DOHH2 (cell line): ENCODE data around the gene SF3A2.

ENCODE experiments used
- H3F3A ChIP-seq: fragments of 200-600 bp; sonication (generic), shearing (Covaris generic); 2 replicates; pipeline ENCODE4 v1.6.0; 2016; ENCODE audit warnings: antibody characterized with exemption, mild to moderate bottlenecking; ENCODE audit not compliant: control insufficient read depth, insufficient read depth
- H3K27ac ChIP-seq: fragments of 200-600 bp; sonication (generic); 2 replicates; pipeline ENCODE4 v1.5.1; 2014; ENCODE audit warnings: low read depth, mild to moderate bottlenecking, low read length, moderate library complexity
- H3K27me3 ChIP-seq: fragments of 200-600 bp; sonication (generic); 2 replicates; pipeline ENCODE4 v1.6.1; 2014; ENCODE audit warnings: mild to moderate bottlenecking, low read length, mixed read lengths; ENCODE audit not compliant: control insufficient read depth
- H3K36me3 ChIP-seq: fragments of 200-600 bp; sonication (generic); 2 replicates; pipeline ENCODE4 v1.6.1; 2014; ENCODE audit warnings: mild to moderate bottlenecking, low read length, moderate library complexity, mixed read lengths; ENCODE audit not compliant: control insufficient read depth
- H3K4me1 ChIP-seq: fragments of 200-600 bp; sonication (generic); 2 replicates; pipeline ENCODE4 v1.6.1; 2014; ENCODE audit warnings: mild to moderate bottlenecking, low read length, mixed read lengths; ENCODE audit not compliant: control insufficient read depth
- H3K4me2 ChIP-seq: fragments of 200-600 bp; sonication (generic); 2 replicates; pipeline ENCODE4 v1.6.0; 2014; ENCODE audit warnings: mild to moderate bottlenecking, low read length, moderate library complexity
- H3K4me3 ChIP-seq: fragments of 200-600 bp; sonication (generic); 2 replicates; pipeline ENCODE4 v1.5.1; 2014; ENCODE audit warnings: mild to moderate bottlenecking, low read length, mixed read lengths
- H3K79me2 ChIP-seq: fragments of 200-600 bp; sonication (generic); 2 replicates; pipeline ENCODE4 v1.6.1; 2014; ENCODE audit warnings: mild to moderate bottlenecking, low read length, mixed read lengths; ENCODE audit not compliant: control insufficient read depth
- H3K9me2 ChIP-seq: fragments of 200-600 bp; sonication (generic); replicated peaks from 2 replicates; pipeline ENCODE4 v1.6.1; 2014; ENCODE audit warnings: mild to moderate bottlenecking, low read length, mixed read lengths; ENCODE audit not compliant: control insufficient read depth
- H3K9me3 ChIP-seq: fragments of 200-600 bp; sonication (generic); 2 replicates; pipeline ENCODE4 v1.6.1; 2014; ENCODE audit warnings: antibody characterized with exemption, low read length, mixed read lengths; ENCODE audit not compliant: control insufficient read depth, insufficient read depth
- H4K20me1 ChIP-seq: fragments of 200-600 bp; sonication (generic); 2 replicates; pipeline ENCODE4 v1.6.0; 2014; ENCODE audit warnings: low read depth, mild to moderate bottlenecking, antibody characterized with exemption, low read length, moderate library complexity; ENCODE audit not compliant: control insufficient read depth, insufficient read depth
- EZH2phosphoT487 ChIP-seq: fragments of 200-600 bp; sonication (generic); IDR thresholded peaks from 2 replicates; pipeline ENCODE4 v1.6.1; 2017; ENCODE audit warnings: borderline replicate concordance, mild to moderate bottlenecking, antibody characterized with exemption, low read length, moderate library complexity, mixed read lengths
- TF ChIP-seq, protein P1 (sequence below): fragments of 200-600 bp; sonication (generic); IDR thresholded peaks from one replicate; pipeline ENCODE4 v1.5.1; 2014; ENCODE audit warnings: antibody characterized with exemption, mild to moderate bottlenecking, low read depth, low read length; ENCODE audit not compliant: poor library complexity, severe bottlenecking

The SF3A2 gene

GRCh38 chr19:2246801-2247361, 10.3 kb downstream of the SF3A2 start:
- no peaks in the 10 kb centered on the region for H3K9me3 ChIP-seq
- no peak for TF ChIP-seq EZH2phosphoT487
- TF ChIP-seq, protein P1, sequence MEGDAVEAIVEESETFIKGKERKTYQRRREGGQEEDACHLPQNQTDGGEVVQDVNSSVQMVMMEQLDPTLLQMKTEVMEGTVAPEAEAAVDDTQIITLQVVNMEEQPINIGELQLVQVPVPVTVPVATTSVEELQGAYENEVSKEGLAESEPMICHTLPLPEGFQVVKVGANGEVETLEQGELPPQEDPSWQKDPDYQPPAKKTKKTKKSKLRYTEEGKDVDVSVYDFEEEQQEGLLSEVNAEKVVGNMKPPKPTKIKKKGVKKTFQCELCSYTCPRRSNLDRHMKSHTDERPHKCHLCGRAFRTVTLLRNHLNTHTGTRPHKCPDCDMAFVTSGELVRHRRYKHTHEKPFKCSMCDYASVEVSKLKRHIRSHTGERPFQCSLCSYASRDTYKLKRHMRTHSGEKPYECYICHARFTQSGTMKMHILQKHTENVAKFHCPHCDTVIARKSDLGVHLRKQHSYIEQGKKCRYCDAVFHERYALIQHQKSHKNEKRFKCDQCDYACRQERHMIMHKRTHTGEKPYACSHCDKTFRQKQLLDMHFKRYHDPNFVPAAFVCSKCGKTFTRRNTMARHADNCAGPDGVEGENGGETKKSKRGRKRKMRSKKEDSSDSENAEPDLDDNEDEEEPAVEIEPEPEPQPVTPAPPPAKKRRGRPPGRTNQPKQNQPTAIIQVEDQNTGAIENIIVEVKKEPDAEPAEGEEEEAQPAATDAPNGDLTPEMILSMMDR = no peak
- H4K20me1 ChIP-seq = peaks cover 4% of the 10 kb centered on the region; the same call in 1 of the 2 replicates
- H3K27me3 ChIP-seq = no peaks in the 10 kb centered on the region
- peaks cover 29% of the 10 kb centered on the region for H3K79me2 ChIP-seq
- no peaks in the 10 kb centered on the region for H3K4me1 ChIP-seq
- no peaks in the 10 kb centered on the region for H3F3A ChIP-seq
- H3K27ac ChIP-seq = no peak overlapping the region
- H3K4me3 ChIP-seq = no peak overlapping the region
- no peaks in the 10 kb centered on the region for H3K9me2 ChIP-seq
- H3K36me3 ChIP-seq = peaks cover 78% of the 10 kb centered on the region
- H3K4me2 ChIP-seq = no peak overlapping the region

DNA sequence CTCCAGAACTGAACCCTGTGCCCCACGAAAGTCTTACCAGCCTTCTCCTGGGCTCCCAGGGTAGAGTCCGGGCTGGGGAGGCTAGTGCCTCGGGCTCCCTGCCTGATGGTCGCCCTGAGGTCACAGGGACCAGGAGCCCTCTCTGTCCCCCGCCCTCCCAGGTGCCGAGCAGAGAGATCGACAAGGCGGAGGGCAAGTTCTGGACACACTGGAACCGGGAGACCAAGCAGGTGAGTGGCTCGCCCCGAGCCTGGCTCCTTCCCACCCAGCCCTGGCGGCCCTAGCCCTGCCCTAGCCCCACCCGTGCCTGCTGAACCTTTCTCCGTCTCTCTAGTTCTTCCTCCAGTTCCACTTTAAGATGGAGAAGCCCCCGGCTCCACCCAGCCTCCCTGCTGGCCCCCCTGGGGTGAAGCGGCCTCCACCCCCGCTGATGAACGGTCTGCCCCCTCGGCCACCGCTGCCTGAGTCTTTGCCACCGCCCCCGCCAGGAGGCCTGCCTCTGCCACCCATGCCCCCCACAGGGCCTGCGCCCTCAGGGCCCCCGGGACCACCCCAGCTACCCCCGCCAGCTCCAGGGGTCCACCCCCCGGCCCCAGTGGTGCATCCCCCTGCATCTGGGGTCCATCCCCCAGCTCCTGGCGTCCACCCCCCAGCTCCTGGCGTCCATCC, 10.9 kb downstream of the SF3A2 start:
- Histone ChIP-seq H3K36me3 (peaks cover 71% of the 10 kb centered on the region), H3K4me3 (no peak overlapping the region)

DNA sequence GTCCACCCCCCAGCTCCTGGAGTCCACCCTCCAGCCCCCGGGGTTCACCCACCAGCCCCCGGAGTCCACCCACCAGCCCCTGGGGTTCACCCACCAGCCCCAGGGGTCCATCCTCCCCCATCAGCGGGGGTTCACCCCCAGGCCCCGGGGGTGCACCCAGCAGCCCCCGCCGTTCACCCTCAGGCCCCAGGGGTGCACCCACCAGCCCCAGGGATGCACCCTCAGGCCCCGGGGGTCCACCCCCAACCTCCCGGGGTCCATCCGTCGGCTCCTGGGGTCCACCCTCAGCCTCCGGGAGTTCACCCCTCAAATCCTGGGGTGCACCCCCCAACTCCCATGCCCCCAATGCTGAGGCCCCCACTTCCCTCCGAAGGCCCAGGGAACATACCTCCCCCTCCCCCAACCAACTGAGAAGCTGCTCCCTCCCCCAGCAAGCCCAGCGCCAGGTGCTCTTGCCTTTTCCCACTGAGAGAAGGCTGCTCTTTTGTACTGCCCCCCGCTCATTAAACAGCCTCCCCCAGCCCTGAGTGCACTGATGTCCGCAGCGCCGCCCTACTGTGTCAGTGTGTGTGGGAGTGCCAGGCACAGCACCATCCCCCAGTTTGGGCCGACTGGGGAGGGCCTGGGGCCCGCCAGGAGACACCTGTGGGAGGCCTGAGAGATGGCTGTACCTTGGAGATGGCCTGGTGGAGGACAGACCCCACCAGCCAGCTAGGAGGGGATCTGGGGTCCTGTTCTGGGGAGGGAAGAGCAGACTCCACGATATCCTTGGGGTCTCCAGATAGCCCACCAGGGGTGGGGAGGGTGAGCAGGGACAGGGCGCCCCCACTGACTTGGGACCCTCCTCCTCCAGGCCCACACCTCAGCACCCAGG, 11.7 kb downstream of the SF3A2 start:
- TF ChIP-seq, protein P1 = no peak
- no peak for TF ChIP-seq EZH2phosphoT487
- H3K4me1 ChIP-seq = peaks cover 11% of the 10 kb centered on the region
- H3K4me2 ChIP-seq = no peak overlapping the region
- H3F3A ChIP-seq = no peaks in the 10 kb centered on the region
- no peaks in the 10 kb centered on the region for H3K27me3 ChIP-seq
- H3K36me3 ChIP-seq = peaks cover 63% of the 10 kb centered on the region
- no peaks in the 10 kb centered on the region for H3K9me3 ChIP-seq
- no peak overlapping the region for H3K27ac ChIP-seq
- no peaks in the 10 kb centered on the region for H4K20me1 ChIP-seq
- H3K4me3 ChIP-seq = no peak overlapping the region
- H3K79me2 ChIP-seq = peaks cover 14% of the 10 kb centered on the region
- no peaks in the 10 kb centered on the region for H3K9me2 ChIP-seq

More for the DNA sequence above, 10.9 kb downstream of the SF3A2 start:
- Histone ChIP-seq H3K9me3 (no peaks in the 10 kb centered on the region), H3F3A (no peaks in the 10 kb centered on the region), H3K79me2 (peaks cover 22% of the 10 kb centered on the region), H4K20me1 (peaks cover 4% of the 10 kb centered on the region; the same call in 1 of the 2 replicates), H3K9me2 (no peaks in the 10 kb centered on the region), H3K4me2 (no peak overlapping the region), H3K27ac (no peak overlapping the region), H3K27me3 (no peaks in the 10 kb centered on the region), H3K4me1 (peaks cover 3% of the 10 kb centered on the region)
- no peak for TF ChIP-seq EZH2phosphoT487
- TF ChIP-seq, protein P1 = no peak
